CD4-positive, alpha-beta memory T cell (primary cell): ENCODE data around the gene PNLIP. TPM values are rescaled to one million over a fixed set of nuclear protein-coding genes. Genes with fewer than 3 reads are reported as not detected.

ENCODE experiments used
- CTCF ChIA-PET: fragments of 350-600 bp; sonication (Branson Sonifier 250); formaldehyde crosslinking; loops from one replicate; lab custom pipeline; 2021; ENCODE audit warnings: inconsistent platforms; ENCODE audit not compliant: partially characterized antibody; lab: Charles Lee
- POLR2A ChIA-PET: fragments of 350-600 bp; sonication (Branson Sonifier 250); formaldehyde crosslinking; loops from one replicate; lab custom pipeline; 2021; ENCODE audit not compliant: partially characterized antibody; lab: Charles Lee
- DNase-seq, 5 donors: peaks; one replicate each; pipeline versions ENCODE4 v3.0.0 to v3.0.0-alpha.2; 2020 to 2022; ENCODE audit warnings: mixed read lengths in 1 of 5
- H3K27ac ChIP-seq: one replicate; pipeline ENCODE4 v1.7.0; 2013; ENCODE audit warnings: low read depth, low read length
- H3K27me3 ChIP-seq: 2 replicates; pipeline ENCODE4 v1.7.0; 2013; ENCODE audit warnings: mild to moderate bottlenecking, low read length, moderate library complexity; ENCODE audit not compliant: insufficient read depth
- H3K36me3 ChIP-seq: 2 replicates; pipeline ENCODE4 v1.7.0; 2013; ENCODE audit warnings: mild to moderate bottlenecking, low read length, moderate library complexity; ENCODE audit not compliant: insufficient read depth
- H3K4me1 ChIP-seq: 2 replicates; pipeline ENCODE4 v1.7.0; 2013; ENCODE audit warnings: mild to moderate bottlenecking, low read length, moderate library complexity; ENCODE audit not compliant: insufficient read depth
- H3K4me3 ChIP-seq, 2 donors: one replicate each; pipeline ENCODE4 v1.7.0; 2013; ENCODE audit warnings: low read length in 2 of 2, mild to moderate bottlenecking in 1 of 2
- H3K9me3 ChIP-seq, 2 donors: one replicate each; pipeline ENCODE4 v1.7.0; 2013; ENCODE audit warnings: low read length in 2 of 2, control low read depth in 1 of 2; ENCODE audit not compliant: control insufficient read depth in 1 of 2
- H3K27ac Mint-ChIP-seq, 7 donors: one replicate each; pipeline ENCODE4 v1.8.0; 2020 to 2021; ENCODE audit warnings: mixed read lengths in 7 of 7, mild to moderate bottlenecking in 6 of 7, inconsistent platforms in 3 of 7, moderate library complexity in 3 of 7
- H3K27me3 Mint-ChIP-seq, 2 donors: one replicate each; pipeline ENCODE4 v1.8.0; 2020 to 2021; ENCODE audit warnings: mixed read lengths in 2 of 2
- H3K36me3 Mint-ChIP-seq, 2 donors: one replicate each; pipeline ENCODE4 v1.8.0; 2020 to 2021; ENCODE audit warnings: mixed read lengths in 2 of 2, inconsistent platforms in 1 of 2, mild to moderate bottlenecking in 1 of 2
- H3K4me1 Mint-ChIP-seq, 4 donors: one replicate each; pipeline ENCODE4 v1.8.0; 2020 to 2021; ENCODE audit warnings: mixed read lengths in 4 of 4, mild to moderate bottlenecking in 1 of 4
- H3K4me3 Mint-ChIP-seq, 8 donors: one replicate each; pipeline ENCODE4 v1.8.0; 2020 to 2021; ENCODE audit warnings: mixed read lengths in 8 of 8, mild to moderate bottlenecking in 7 of 8, moderate library complexity in 6 of 8, inconsistent platforms in 3 of 8
- H3K9me3 Mint-ChIP-seq, 8 donors: one replicate each; pipeline ENCODE4 v1.8.0; 2020 to 2021; ENCODE audit warnings: mixed read lengths in 8 of 8, mild to moderate bottlenecking in 5 of 8, inconsistent platforms in 3 of 8, moderate library complexity in 1 of 8
- intact Hi-C: fragments of 100-400 bp; cut with micrococcal nuclease; formaldehyde crosslinking; loops from one replicate; pipeline ENCODE4 v1.15.1; 2023
- polyA plus RNA-seq, 2 donors: library from polyadenylated mRNA; unstranded; fragments of 300-500 nt; fragmentation: Illumina TruSeq; gene quantifications; one replicate each; pipeline ENCODE4 v1.2.3, GENCODE V29; 2021
- total RNA-seq, 2 experiments: library from RNA; stranded (reverse); gene quantifications; one replicate each; pipeline ENCODE4 v1.2.3, GENCODE V29; 2021

PNLIP gene
- total and polyA plus RNA-seq, 4 experiments from 2014 or later = not detected

DNA sequence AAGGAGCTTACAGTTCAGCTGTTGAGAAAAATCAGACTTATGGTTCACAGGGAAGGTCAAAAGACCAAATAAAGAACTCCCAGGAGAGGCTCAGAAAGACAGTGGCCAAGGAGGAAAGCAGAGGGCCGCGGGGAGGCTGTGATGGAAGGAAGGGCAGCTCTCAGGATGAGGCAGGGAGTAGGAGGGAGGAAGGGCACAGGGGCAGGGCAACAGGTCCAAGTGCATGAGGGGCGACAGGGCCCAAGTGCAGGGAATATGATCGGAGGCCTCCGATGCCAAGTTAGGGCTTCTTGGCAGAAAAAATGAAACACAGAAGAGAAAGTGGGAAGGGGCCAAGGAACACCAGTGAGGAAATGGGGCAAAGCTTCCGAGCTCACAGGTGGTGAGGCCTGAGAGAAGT lies 61.6 kb downstream of the PNLIP start:
- peaks cover 5 to 23% of the 10 kb centered on the region in 2 donors for H3K27me3 Mint-ChIP-seq
- Histone ChIP-seq H3K27me3 (no peaks in the 10 kb centered on the region), H3K9me3 (no peaks in the 10 kb centered on the region), H3K27ac (no peak overlapping the region), H3K36me3 (no peaks in the 10 kb centered on the region), H3K4me1 (no peaks in the 10 kb centered on the region), H3K4me3 (no peak overlapping the region)
- no peak overlapping the region for H3K4me3 Mint-ChIP-seq
- intact Hi-C loops = no loop called here
- peaks cover 0 to 3% (median 0%) of the 10 kb centered on the region in 8 donors for H3K9me3 Mint-ChIP-seq
- H3K27ac Mint-ChIP-seq = no peak overlapping the region
- ChIA-PET POLR2A (no interaction called here), CTCF (no interaction called here)
- no peak for DNase-seq
- H3K4me1 Mint-ChIP-seq = peaks cover 0 to 5% (median 0%) of the 10 kb centered on the region in 4 donors
- H3K36me3 Mint-ChIP-seq = no peaks in the 10 kb centered on the region

DNA sequence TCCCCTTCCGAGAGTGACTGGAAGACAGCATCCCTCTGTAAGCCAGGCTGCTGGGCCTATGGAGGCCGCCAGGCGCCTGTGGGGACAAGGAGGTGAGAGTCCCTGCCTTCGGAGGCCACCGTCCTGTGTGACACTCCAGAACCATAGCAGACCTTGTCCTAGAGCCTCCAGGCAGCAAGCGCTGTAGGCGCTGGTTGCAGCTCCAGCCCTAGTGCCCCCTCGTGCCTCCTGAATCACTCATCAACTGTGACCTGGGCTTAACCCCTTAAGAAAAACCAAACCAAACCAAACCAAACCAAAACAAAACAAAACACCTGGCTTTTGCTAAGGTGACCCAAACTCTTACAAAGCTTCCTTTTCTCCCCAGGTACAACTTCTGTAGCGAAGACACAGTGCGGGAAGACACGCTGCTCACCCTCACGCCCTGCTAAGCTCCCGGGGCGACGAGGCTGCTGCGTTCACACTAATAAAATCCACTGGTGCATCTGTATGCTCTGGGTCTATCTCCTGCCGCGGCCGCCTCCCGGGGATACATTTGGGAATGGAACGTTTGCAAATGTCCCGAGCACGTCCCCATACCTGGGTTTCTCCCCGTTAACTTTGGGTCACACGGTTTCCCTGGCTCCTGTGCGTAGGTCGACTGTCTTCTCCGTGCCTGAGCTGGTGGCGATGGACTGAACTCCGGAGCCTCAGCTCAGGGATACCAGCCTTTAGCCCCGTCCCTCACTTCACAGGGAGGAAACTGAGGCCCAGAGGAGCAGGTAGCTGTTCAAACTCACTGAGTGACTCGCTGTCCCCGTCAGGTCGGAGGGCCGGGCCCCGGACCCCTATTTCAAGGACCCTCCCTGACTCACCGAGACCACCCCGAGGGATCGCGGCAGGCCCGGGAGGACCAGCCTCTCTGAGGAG lies 63.2 kb downstream of the PNLIP start:
- H3K4me3 Mint-ChIP-seq = peak overlapping the region in 1 of 8 donors; percentile 58
- peaks cover 0 to 5% (median 0%) of the 10 kb centered on the region in 4 donors for H3K4me1 Mint-ChIP-seq
- POLR2A ChIA-PET = no interaction called here
- no peak overlapping the region for H3K27ac ChIP-seq
- H3K36me3 ChIP-seq = no peaks in the 10 kb centered on the region
- no peak overlapping the region for H3K4me3 ChIP-seq
- peaks cover 0 to 3% (median 0%) of the 10 kb centered on the region in 8 donors for H3K9me3 Mint-ChIP-seq
- intact Hi-C loops = no loop called here
- H3K27ac Mint-ChIP-seq = no peak overlapping the region
- H3K4me1 ChIP-seq = no peaks in the 10 kb centered on the region
- no peaks in the 10 kb centered on the region for H3K27me3 ChIP-seq
- H3K27me3 Mint-ChIP-seq = peaks cover 8 to 23% of the 10 kb centered on the region in 2 donors
- CTCF ChIA-PET = no interaction called here
- no peaks in the 10 kb centered on the region for H3K36me3 Mint-ChIP-seq
- no peak for DNase-seq
- H3K9me3 ChIP-seq = no peaks in the 10 kb centered on the region

DNA sequence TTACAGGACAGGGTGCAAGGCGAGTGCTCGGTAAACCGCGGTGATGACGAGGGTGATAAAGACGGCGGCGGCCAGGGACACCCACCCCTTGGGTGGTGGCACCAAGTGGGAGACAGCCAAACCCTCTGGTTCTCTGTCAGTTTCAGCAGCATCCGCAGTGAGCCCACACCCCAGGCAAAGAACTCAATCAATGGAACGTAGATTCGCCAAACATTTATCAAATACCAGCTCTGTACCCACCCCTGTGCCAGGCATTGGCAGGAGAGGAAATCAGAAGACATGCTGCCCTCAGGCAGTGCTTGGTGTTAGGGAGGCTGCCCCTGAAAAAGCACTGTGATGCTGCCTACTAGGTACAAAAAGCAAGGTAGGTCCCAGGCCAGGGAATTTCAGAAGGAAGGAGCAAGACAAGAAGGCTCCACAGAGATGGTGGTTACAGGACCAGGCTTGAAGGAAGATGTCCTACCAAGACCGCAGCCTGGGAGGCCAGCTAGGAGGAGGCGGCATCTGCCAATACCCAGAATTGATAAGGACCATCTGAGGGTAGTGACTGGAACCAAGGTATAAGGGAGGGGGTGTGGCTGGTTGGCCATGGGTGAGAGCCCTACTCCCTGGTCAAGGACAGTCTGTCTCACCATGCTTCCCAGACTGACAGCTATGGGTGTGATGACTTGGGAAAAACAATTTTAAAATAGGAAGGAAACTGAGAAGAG lies 64.9 kb downstream of the PNLIP start:
- Histone ChIP-seq H3K4me3 (no peak overlapping the region), H3K27me3 (no peaks in the 10 kb centered on the region), H3K27ac (no peak overlapping the region), H3K36me3 (no peaks in the 10 kb centered on the region), H3K9me3 (no peaks in the 10 kb centered on the region), H3K4me1 (no peaks in the 10 kb centered on the region)
- intact Hi-C loops = no loop called here
- H3K4me3 Mint-ChIP-seq = no peak overlapping the region
- no peak overlapping the region for H3K27ac Mint-ChIP-seq
- H3K36me3 Mint-ChIP-seq = no peaks in the 10 kb centered on the region
- no peak for DNase-seq
- H3K27me3 Mint-ChIP-seq = peaks cover 5 to 20% of the 10 kb centered on the region in 2 donors
- CTCF ChIA-PET = no interaction called here
- peaks cover 0 to 3% (median under 1%) of the 10 kb centered on the region in 8 donors for H3K9me3 Mint-ChIP-seq
- POLR2A ChIA-PET = no interaction called here
- peaks cover 0 to 5% (median 0%) of the 10 kb centered on the region in 4 donors for H3K4me1 Mint-ChIP-seq

DNA sequence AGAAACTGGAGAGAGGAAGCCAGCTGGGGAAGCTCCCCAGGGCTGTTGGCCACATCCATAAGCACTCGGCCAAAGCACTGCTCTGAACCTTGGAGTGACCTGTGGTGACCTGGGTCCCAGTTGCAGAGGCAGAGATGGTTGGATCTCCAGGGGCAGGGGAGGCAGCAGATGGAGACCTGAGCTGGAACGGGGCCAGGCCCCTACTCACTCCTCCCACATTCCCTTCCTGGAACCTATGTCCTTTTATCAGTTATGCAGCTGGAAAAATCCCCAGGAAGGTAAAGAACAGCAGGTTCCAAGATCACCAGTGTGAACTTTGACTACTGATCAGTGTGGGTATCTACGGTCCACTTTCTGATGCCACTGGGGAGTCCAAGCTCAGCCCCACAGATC lies 65.4 kb downstream of the PNLIP start:
- peaks cover 0 to 3% (median 2%) of the 10 kb centered on the region in 8 donors for H3K9me3 Mint-ChIP-seq

DNA sequence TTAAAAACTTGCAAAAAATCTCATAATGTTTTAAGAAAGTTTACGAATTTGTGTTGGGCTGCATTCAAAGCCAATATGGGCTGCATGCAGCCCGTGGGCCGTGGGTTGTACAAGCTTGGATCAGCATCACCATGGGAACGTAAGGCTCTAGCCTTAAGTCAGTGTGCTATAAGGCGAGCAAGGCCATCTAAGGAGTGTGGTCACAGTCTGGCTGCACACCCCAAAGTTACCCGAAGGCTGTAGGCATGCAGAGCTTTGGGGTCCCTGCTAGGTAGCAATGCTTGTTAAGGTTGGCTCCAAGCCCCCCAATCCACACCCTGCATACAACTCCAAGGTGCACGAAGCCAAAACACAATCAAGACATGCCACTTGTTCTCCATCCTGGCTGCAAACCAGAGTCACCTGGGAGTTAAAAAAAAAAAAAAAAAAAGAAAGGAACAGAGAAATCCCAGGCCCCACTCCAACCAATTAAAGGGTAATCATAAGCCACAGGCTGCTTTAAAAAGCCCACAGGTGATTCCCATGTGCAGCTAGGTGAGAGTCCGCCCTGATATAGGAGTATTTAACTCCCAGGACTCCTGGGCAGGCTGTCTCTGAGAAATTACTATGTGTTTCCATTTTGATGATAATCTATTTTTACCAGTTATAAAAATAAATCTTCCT lies 66.5 kb downstream of the PNLIP start:
- Mint-ChIP-seq H3K36me3 (no peaks in the 10 kb centered on the region), H3K9me3 (peaks cover 0 to 3% (median 1%) of the 10 kb centered on the region in 8 donors), H3K4me3 (no peak overlapping the region), H3K4me1 (peaks cover 0 to 5% (median 0%) of the 10 kb centered on the region in 4 donors), H3K27ac (no peak overlapping the region), H3K27me3 (peaks cover 4 to 11% of the 10 kb centered on the region in 2 donors)
- no peak overlapping the region for H3K4me3 ChIP-seq
- H3K27me3 ChIP-seq = no peaks in the 10 kb centered on the region
- no peak overlapping the region for H3K27ac ChIP-seq
- ChIA-PET POLR2A (no interaction called here), CTCF (no interaction called here)
- H3K36me3 ChIP-seq = no peaks in the 10 kb centered on the region
- intact Hi-C loops = no loop called here
- no peak for DNase-seq
- no peaks in the 10 kb centered on the region for H3K9me3 ChIP-seq
- H3K4me1 ChIP-seq = no peaks in the 10 kb centered on the region

More for the DNA sequence above, 65.4 kb downstream of the PNLIP start:
- H3K9me3 ChIP-seq = no peaks in the 10 kb centered on the region
- H3K4me3 ChIP-seq = no peak overlapping the region
- no peak overlapping the region for H3K4me3 Mint-ChIP-seq
- peaks cover 0 to 5% (median 0%) of the 10 kb centered on the region in 4 donors for H3K4me1 Mint-ChIP-seq
- H3K27me3 ChIP-seq = no peaks in the 10 kb centered on the region
- H3K36me3 ChIP-seq = no peaks in the 10 kb centered on the region
- peaks cover 4 to 17% of the 10 kb centered on the region in 2 donors for H3K27me3 Mint-ChIP-seq
- intact Hi-C loops = no loop called here
- no peak overlapping the region for H3K27ac Mint-ChIP-seq
- DNase-seq = no peak
- H3K27ac ChIP-seq = no peak overlapping the region
- H3K4me1 ChIP-seq = no peaks in the 10 kb centered on the region
- ChIA-PET CTCF (no interaction called here), POLR2A (no interaction called here)
- no peaks in the 10 kb centered on the region for H3K36me3 Mint-ChIP-seq

DNA sequence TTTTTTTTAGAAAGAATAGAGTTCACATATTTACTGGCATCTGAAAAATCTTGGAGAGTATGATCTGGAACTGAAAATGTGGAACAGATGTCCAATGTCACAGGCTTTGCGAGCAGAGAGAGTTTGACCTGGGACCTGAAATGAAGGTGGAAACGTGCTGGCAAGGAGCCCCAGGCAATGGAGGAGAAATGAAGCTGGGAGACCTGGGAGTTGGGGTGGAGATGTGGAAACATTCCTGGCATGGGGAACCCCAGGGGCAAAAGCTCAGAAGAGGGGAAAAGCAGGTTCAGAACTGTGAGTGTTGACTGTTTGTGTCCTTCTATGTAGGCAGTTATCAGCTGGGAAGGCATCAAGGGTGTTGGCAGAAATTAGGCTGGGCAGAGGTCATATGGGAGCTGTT lies 67.7 kb downstream of the PNLIP start:
- H3K27me3 ChIP-seq = no peaks in the 10 kb centered on the region
- CTCF ChIA-PET = no interaction called here
- peaks cover 0 to 5% (median 0%) of the 10 kb centered on the region in 4 donors for H3K4me1 Mint-ChIP-seq
- DNase-seq = no peak
- no peak overlapping the region for H3K27ac ChIP-seq
- POLR2A ChIA-PET = no interaction called here
- H3K27me3 Mint-ChIP-seq = peaks cover 4 to 6% of the 10 kb centered on the region in 2 donors
- no peaks in the 10 kb centered on the region for H3K4me1 ChIP-seq
- no peak overlapping the region for H3K4me3 Mint-ChIP-seq
- peaks cover 0 to 3% (median under 1%) of the 10 kb centered on the region in 8 donors for H3K9me3 Mint-ChIP-seq
- no peak overlapping the region for H3K4me3 ChIP-seq
- H3K36me3 ChIP-seq = no peaks in the 10 kb centered on the region
- H3K9me3 ChIP-seq = no peaks in the 10 kb centered on the region
- no peak overlapping the region for H3K27ac Mint-ChIP-seq
- intact Hi-C loops = no loop called here
- no peaks in the 10 kb centered on the region for H3K36me3 Mint-ChIP-seq

DNA sequence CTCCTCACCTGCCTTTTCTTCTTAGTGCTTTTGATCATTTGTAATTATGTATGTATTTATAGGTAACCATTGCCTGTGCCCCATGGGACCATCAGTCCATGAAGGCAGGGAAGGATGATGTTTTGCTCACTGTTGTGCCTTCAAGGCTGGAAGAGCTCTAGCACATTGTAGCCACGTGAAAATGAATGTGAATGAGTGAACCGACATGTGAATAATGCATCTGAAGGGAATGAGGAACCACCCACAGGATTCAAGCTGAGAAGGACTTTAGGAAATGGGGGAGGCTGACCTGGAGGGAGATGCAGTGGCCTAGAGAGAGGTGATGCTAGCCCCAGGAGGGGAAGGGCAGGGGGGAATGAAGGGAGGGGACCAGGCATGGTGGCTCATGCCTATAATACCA lies 69.1 kb downstream of the PNLIP start:
- H3K4me3 Mint-ChIP-seq = no peak overlapping the region
- Histone ChIP-seq H3K36me3 (no peaks in the 10 kb centered on the region), H3K27ac (no peak overlapping the region), H3K9me3 (no peaks in the 10 kb centered on the region), H3K4me3 (no peak overlapping the region), H3K27me3 (no peaks in the 10 kb centered on the region), H3K4me1 (no peaks in the 10 kb centered on the region)
- H3K36me3 Mint-ChIP-seq = no peaks in the 10 kb centered on the region
- H3K9me3 Mint-ChIP-seq = peaks cover 0 to 3% (median 0%) of the 10 kb centered on the region in 8 donors
- H3K27ac Mint-ChIP-seq = no peak overlapping the region
- H3K27me3 Mint-ChIP-seq = peaks cover 0 to 3% of the 10 kb centered on the region in 2 donors
- ChIA-PET CTCF (no interaction called here), POLR2A (no interaction called here)
- intact Hi-C loops = no loop called here
- no peak for DNase-seq
- H3K4me1 Mint-ChIP-seq = no peaks in the 10 kb centered on the region
